Measurements from ENCODE around the gene KRT76.

GRCh38 chr12:52822771-52823510 lies 45.8 kb upstream of the KRT76 start:
- TF ChIP-seq CTCF (IDR thresholded peaks at IDR 0.05) = no peak
- TF ChIP-seq POLR2A (IDR thresholded peaks at IDR 0.05) = no peak
